NCI-H2227 treated with DMSO at 0.1 percent for 48 hours (cell line): ENCODE results near the gene CLIC5.

Experiments used
- DNase-seq: peaks from one replicate; lab custom pipeline; 2025; lab: John Stamatoyannopoulos, UW

CLIC5 gene

DNA sequence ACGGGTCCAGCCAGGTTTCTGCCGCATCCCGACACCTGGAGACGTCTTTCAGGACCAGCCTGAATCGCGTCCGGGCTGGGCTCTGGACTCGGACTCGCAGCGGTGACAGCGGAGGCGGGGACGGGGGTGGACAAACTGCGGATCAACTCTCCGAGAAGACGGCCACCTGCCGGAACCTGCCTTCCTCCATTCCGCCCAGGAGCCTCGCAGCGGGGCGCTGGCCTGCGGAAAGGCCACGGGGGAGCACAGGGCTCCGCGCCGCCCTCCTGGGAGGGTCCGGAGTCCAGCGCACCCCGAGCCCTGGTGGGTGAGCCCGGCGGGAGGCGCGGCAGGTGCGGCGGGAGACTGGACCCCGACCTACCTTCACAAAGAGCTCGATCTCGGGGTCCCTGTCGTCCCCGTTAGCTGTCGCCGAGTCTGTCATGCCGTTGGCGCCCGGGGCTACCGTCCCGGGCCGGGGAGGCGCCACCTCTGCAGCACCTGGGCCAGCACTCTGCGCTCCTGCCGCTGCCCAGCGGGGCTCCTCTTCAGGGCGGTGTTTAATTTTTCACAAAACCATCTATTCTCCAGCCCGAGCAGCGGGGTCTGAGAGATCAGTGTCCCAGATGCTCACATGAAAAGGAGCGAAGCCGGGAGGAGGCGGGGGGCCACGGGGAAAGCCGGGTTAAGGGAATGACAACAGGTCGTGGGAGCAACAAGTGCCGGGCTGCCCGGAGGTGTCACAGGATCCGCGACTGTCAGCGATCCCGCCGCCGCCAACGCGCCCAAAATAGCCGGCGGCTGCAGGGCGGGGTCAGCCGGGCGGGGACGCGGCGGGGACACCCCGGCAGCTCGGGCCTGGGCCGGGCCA, at the start of gene CLIC5:
CLIC5 (minus strand) TSS at position 742 of the 850 bp plus-strand sequence; CDS start at position 424, 318 bp downstream.
- DNase-seq: no peak

DNA sequence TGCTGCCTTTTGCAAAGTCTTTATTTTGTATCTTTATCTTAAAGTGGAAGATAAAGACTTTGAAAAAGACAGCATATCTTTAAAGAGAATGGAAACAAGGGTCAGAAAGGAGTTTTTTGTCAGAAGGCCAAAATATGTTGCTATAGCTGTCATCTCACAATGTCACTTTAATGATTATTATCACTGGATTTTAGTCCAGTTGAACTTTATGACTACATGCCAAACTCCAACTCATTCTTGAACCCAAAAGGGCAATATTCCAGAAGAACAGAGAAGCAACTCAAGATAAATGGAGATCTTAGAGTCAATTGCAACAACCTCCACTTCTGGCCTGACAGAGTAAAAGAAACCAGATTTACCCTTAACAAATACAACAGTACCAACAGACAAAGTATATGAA, 47.3 kb upstream of the CLIC5 start:
- no peak for DNase-seq

DNA sequence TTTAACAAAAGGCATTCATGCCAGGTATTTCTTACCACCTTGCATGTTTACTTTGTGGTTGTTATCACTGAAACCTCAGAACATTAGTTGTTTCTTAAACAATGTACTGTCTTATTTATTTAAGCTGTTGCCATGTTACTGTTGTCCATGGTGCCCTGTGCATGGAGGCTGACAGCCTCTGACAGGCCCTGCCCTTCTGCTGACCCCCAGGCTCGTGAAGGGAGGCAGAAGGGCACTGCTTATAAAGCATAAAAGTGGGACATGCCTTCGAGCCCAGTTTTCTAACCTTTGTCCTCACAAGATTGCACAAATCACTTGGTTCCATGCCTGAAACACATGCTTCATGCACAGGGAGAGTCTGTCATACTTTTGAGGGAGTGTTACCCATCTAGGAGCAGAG, 46.7 kb upstream of the CLIC5 start:
- no peak for DNase-seq

DNA sequence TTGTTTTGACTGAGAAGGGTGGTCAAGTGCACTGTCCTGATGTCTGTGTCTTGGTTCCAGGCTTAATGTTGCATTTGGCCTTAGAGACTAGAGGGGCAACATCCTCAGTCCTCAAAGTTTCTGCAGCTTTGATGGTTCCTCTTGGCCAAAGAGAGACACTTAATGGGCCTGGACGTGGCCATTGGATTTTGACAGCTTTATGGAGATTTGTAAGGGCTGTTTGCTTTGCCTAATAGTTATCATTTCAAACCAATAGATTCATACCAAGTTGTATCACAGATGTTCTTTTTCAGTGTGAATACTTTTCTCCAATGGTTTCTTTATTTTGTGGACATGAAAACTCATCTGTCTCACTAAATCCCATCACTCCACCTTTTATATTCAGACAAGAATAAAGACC, 45.8 kb upstream of the CLIC5 start:
- DNase-seq: no peak

DNA sequence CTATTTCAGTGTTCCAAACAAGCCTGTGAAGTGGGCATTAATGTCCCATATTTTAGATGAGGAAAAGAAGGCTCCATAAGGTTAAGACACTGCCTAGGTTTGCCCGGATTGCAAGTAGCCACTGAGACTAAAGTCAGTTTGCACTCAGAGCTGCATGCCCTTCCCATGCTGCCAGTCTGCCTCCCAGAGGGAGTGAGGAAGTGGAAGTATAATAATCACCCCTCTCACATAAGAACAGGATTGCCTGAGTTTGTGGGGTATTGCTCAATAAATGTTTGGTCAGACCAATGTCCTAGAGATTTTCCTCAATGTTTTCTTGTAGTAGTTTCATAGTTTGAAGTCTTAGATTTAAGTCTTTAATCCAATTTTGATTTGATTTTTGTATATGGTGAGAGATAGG, 43.9 kb upstream of the CLIC5 start:
- DNase-seq: no peak

DNA sequence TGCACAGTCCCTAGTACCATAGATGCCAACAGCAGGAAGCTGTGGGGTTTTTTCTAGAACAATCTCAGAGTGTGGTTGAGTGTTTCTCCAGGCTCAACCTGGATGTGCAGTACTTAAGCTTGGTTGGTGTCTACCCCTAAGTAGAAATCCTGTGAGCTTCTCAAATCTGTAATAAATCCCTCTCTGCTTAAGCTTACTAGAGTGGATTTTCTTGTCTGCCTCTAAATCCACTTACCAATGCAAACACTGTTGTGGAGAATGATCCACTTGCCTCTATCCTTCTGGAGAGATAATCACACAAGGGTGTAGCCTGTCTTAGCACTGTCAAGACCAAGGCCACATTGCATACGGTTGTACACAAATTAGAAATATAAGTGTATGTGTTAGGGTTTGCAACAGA, 43.3 kb upstream of the CLIC5 start:
- no peak for DNase-seq

DNA sequence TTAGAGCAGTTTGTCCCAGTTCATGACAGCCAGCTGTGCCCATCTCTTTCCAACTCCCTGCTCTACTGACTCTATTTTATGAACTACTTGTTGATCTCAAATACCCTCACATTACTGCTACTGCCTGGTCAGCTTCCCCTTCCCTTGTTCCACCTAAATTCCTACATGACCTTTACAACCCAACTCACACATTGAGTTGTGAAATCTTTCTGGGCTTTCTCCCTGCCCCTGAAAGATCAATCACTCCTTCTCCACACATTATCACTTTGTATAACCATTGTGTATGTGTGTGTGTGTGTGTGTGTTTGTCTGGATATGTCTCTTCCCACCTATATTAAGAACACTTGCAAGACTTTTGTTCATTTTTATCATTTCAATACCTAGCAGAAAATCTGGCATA, 42.1 kb upstream of the CLIC5 start:
- DNase-seq: no peak

DNA sequence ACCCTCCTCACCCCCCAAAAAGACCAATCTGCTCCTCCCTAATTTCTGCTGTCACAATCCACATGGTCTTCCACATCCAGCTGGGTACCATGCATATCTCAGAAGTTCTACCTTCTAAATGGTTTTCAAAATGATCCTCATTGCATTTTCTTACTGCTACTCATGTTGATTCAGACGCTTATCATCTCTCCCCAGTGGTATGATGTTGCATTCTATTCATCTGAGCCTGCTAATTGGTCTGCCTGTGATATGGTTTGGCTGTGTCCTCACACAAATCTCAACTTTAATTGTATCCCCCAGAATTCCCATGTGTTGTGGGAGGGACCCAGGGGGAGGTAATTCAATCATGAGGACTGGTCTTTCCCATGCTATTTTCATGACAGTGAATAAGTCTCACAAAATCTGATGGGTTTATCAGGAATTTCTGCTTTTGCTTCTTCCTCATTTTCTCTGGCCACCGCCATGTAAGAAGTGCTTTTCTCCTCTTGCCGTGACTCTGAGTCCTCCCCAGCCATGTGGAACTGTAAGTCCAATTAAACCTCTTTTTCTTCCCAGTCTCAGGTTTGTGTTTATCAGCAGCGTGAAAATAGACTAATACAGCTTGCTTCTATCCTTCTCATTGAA, 41.4 kb upstream of the CLIC5 start:
- no peak for DNase-seq

DNA sequence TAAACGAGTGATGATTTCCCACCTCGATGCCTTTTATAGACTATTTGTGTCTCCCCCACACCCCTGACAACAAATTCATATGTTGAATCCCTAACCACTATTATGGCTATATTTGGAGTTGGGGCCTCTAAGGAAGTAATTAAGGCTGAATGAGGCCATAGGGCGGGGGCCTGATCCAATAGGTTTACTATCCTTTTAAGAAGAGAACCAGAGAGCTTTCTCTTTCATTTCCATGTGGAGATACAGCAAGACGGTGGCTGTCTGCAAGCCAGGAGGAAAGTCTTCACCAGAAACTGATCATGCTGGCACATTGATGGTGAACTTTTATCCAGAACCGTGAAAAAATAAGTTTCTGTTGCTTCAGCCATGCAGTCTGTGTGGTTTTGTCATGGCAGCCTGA, 38.9 kb upstream of the CLIC5 start:
- DNase-seq: no peak

DNA sequence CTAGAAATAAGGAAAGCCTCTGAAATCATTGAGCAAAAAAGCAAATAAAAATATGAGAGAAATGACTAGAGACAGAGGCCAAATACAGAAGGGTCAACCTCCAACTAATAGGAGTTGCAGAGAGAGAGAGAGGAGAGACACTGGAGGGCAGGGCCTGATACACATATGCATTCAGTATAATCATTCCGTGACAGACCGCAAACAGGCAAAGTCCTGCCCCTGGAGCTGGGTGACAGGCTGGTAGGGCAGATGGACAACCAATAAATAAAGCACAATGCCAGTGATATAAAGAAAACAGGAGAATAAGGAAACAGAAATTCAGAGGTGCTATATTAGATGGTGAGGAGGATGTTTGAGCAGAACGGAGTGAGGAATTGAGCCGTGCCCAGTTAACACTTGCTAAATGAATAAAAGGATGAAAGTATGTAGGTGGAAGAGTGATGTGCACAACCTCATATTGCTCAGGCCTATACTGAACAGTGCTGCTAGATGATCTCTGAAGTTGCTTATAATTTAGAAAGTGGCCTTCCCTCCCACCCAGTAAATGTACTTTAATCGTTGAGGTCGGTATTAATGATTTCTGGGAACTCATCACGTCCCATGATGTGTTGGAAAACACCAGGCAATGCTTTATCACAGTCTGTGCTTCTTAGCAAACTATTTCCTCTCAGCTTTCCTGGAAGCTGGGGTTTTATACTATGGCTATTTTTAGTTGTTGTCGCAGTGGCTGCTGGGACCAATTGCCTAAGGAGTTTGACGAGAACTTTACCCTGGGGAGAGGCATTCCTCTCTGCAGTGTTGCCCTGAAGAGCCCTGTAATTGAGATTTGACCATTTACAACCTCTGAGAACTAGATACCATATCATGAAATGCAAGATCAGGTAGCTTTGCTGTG, 37.6 kb upstream of the CLIC5 start:
- no peak for DNase-seq

DNA sequence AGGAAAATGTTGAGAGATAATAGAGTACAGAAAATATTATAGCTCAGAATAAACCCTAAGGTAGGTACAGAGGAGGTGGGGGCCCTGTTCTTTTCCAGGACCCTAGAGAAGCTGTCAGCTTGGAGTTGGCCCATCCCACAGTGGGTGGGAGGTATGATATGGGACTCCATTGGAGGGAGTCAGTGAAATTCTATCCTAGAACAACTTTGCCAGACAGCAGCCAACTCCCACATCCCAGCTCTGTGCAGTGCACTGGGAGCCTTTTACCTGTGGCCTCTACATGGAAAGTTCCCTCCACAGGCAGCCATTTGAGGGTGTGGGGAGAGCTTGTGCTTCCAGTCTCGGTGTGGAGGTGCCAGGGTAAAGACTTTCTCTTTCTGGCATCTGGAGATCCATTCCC, 36.8 kb upstream of the CLIC5 start:
- no peak for DNase-seq

DNA sequence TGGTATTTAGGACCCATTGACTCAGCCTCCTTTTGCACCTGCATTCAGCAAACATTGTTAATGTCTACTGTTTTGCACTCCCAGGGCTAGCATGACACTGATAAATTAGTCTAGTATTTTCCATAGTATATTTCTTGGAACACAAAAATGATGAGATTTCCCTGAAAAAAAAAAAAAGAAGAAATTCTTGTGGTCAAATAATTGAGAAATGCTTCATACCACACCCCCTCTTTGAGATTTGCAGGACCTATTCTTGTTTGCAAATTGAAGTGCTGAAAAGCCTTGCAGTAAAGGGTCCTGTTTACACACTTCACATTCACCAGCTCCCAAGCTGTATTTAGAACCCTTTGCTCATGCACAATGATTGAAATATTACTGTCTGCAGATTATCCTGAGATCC, 36.3 kb upstream of the CLIC5 start:
- DNase-seq: no peak

DNA sequence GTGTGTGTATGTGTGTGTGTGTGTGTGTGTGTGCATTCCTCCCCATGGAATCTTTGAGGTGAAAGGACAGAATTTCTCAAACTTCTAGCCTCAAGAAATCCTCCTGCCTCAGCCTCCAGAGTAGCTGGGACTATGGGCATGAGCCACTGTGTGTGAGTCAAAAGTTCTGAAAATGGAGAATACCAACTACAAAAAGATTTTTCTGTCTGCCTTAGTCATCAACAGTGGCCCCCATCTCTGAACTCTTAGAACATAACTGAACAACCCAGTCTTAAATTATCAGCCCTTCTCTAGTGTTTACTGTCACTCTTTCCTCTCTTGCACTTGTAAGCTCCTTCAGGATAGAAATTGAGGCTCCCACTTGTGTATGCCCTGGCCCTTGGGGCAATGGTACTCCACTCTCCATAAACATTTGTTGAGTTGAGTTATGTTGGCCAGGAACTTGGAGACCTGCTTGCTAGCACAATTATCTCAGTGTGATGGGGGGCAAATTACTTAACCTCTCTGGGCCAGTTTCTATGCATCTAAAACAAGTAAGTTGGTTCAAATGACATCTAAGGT, 35.3 kb upstream of the CLIC5 start:
- no peak for DNase-seq

DNA sequence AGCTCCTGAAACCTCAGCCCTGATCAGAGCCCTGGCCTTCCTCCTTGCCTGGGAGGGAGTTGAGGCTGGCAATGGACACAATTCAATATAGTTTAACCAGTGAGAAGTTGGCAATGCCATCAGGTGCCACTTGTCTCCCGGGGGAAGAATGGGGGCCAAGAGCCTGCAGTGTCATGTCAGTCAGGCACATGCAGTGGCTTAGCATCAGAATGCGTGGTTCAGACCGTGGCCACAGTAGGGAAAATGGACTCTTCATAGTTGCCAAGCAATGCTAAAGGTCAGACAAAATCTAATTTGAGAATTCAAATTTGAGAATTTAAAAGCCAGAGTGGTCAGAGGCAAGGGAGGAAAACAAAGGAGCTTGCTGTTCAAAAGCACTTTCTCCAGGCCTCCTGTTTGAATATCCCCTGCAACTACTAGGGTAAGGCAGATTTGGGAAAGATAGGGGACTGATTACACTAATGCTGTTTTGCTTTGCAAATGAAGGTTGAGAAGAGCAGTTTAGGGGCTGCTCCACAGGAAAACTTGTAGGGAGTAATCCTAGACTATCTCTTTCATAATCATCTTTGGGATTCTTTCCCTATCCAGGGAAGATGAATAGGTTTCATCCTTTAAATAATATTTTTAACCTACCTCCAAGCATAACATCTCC, 33.1 kb upstream of the CLIC5 start:
- DNase-seq: no peak

DNA sequence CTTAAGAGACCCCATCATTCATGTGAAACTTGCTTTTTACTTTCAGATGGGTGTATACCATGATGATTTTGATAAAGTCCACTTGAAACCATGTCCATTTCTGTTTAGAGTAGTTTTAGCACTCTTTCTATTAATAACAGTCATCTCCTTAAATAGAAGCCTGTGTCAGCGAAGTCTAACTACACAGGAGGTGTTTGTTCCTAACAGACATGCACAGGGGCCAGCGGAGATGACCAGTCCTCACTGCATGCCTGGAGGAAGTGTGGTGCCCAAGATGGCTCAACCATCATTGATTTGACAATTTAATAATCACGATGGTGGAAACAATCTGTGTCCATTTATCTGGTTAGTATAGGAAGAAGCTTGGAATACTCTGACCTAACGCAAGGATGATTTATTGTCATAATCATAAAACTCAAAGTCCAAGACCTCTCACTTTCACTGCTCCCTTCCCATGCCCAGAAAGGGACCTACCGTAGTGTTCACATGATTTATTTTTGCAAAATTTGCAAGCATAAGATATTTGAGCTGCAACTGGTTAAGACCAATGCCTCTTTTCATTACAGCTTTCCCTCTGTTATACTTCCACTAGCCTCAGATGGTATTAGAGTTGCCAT, 31.0 kb upstream of the CLIC5 start:
- no peak for DNase-seq

DNA sequence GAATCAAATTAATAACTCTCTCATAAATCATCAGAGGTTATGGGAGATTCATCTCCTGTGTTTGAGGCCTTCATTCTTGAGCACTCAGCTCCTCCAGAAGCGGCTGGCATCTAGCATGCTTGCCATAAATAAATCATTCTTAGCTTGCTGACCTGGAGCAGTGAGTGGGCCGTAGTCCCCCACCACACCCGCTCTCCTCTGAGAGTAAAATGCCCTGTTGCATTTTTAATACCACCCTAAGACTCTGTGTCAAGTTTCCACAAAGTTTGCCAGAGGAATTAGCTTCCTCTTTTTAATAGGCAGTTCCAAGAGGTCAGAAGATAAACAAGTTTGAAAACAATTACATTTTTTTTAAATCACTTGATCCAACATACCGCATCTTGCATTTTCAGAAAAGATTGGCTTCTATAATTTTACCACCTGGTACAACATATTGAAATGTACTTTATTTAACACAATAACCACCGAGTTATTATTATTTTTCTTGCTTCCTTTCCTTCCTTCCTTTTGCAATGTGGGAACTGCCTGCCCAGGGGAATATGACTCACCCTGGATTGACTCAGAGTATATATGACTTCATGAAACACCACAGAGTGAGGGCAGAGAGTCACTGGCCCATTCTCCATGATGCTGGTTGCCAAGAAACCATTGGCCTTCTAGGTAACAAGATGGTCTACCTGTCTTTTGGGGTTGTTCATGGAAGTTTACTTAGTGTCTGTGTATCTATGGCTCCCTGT, 29.4 kb upstream of the CLIC5 start:
- no peak for DNase-seq

DNA sequence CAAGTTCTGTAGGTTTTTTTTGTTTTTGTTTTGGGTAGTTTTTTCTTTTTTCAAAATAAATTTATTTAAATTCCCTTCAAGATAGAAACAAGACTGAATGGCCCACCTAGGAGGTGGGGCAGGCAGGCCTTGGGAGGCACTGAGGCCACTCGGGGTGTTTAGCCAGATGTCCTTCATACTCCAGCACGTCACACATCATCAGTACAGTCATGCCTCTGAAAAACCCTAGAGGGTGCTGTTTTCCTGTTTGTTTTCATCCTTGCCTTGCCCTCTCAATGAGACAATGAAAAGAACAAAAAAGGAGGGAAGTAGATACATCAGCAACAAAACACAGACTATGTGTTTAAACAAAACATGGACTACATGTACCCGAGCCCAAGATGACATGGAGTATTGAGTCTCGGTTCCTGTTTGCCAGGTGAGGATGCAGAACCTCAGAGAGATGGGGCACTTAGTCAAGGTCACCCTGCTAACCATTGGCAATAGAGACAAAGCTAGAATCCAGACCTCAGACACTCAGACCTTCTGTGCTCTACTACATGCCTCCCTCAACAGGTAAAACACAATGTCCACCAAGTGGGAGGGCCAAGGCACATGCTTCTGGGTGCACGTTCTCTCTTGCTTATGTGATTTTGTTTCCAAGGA, 26.8 kb upstream of the CLIC5 start:
- DNase-seq: peak; percentile 27

DNA sequence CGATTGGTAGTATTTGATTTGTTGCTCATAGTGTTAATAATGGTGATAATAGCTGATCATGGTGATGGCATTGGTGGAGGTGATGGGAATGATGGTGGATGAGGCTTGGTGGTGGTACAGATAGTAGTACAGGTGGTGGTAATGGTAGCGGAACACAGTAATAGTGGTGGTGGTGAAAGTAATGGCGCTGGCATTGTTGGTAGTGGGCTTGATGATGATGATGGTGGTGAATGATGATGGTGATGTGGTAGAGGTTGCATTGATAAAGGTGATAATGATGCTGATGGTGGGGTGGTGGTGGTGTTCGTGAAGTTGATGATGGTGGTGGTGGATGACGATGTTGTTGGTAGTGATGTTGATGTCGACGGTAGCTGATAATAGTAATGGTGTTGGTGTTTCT, 24.6 kb upstream of the CLIC5 start:
- no peak for DNase-seq

DNA sequence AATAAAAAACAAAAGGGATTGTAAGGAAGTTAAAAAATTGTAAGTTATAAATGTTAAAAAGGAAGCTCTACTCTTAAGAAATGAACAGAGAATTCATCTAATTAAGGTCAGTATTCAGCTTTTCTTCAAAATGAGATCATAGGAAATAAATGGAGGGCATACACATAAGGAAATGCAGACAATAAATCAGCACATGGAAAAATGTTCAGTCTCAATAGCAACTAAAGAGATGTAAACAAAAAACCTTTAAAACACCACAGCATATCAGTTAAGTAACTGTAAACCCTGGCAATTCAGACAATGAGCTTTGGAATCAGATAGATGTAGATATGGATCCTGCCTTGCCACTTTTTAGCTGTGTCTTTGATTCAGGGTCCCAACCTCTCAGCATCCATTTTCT, 24.0 kb upstream of the CLIC5 start:
- no peak for DNase-seq

DNA sequence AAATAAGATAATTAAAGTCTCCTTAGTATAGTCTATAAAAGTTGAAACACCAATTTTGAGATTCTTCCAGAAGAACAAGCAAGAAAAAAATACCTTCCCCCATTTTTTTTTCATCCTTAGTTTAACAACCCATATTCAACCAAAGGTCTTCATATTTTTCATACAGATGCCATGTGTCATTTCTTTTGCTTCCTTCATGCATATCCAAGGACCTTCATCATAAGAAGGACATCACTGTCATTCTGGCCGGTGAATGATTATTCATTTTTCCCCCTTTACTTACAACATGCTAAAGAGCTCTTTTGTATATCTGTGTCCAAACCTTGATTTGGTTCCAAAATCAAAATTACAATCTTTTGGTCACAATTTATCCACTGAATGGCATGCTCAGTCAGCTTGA, 21.3 kb upstream of the CLIC5 start:
- no peak for DNase-seq
